ENCODE measurements around the gene B4GALNT2. TPM values are rescaled to one million over a fixed set of nuclear protein-coding genes. Genes with fewer than 3 reads are reported as not detected.

The B4GALNT2 gene
- total and polyA plus RNA-seq, 2 donors (not counting 1 experiment from before 2014, with no cell fraction given) = 0.12 TPM; not detected in 1

- ATAC-seq (ENCODE audit: low read depth) (no peak), DNase-seq (no peak)
- Histone ChIP-seq H3K27me3 (replicated peaks in 1 of 4; ENCODE audit: control extremely low read depth in 1 of 4, control insufficient read depth in 3 of 4, insufficient read depth in 4 of 4, low read length in 3 of 4) (peaks cover 0 to 12% (median 3%) of the 10 kb centered on the region in 4 experiments), H3K4me3 (ENCODE audit: control extremely low read depth in 1 of 5, extremely low read depth in 1 of 5, insufficient read depth in 1 of 5, low read depth in 2 of 5, low read length in 4 of 5) (no peak overlapping the region), H4K20me1 (ENCODE audit: control insufficient read depth, insufficient read depth, low read length, poor library complexity, severe bottlenecking) (no peaks in the 10 kb centered on the region), H3K36me3 (replicated peaks in 1 of 2; ENCODE audit: control extremely low read depth in 1 of 2, control insufficient read depth in 1 of 2, extremely low read depth in 1 of 2, insufficient read depth in 2 of 2, low read length in 1 of 2) (no peaks in the 10 kb centered on the region), H2AFZ (ENCODE audit: insufficient read depth, low read depth, low read length, poor library complexity, severe bottlenecking) (no peak overlapping the region), H3K9ac (ENCODE audit: low read length) (no peak overlapping the region), H3K4me2 (replicated peaks; ENCODE audit: low read depth, low read length, poor library complexity, severe bottlenecking) (no peak overlapping the region), H3K79me2 (ENCODE audit: control insufficient read depth, insufficient read depth, low read length) (no peaks in the 10 kb centered on the region), H3K9me3 (ENCODE audit: control extremely low read depth in 1 of 3, control insufficient read depth in 2 of 3, insufficient read depth in 1 of 3, low read length in 2 of 3) (no peaks in the 10 kb centered on the region), H3K4me1 (ENCODE audit: control insufficient read depth in 2 of 2, insufficient read depth in 2 of 2, low read length in 2 of 2) (no peaks in the 10 kb centered on the region), H3K27ac (ENCODE audit: low read length in 2 of 2) (no peak overlapping the region)
- Mint-ChIP-seq H3K4me3 (no peak overlapping the region), H3K27me3 (peaks cover 43% of the 10 kb centered on the region), H3K27ac (no peak overlapping the region), H3K4me1 (no peaks in the 10 kb centered on the region), H3K9me3 (ENCODE audit: insufficient read depth) (no peaks in the 10 kb centered on the region)
- intact Hi-C loops (cut with micrococcal nuclease) = no loop called here
- TF ChIP-seq CTCF (IDR thresholded peaks at IDR 0.05) (no peak), EZH2 (IDR thresholded peaks at IDR 0.05; ENCODE audit: borderline replicate concordance, insufficient read depth, low read depth, low read length, poor library complexity, severe bottlenecking) (no peak)
- ChIA-PET CTCF (interaction anchor here (0.6 to 1.1 kb wide), 2 partner anchors 9 to 45 kb away, joined by 3 read pairs; no protein-coding TSS in a partner anchor), POLR2A (no interaction called here)
- WGBS (ENCODE audit: insufficient coverage) = 80% methylated on average over 1 of the region's 1 CpG
These were observed 19.6 kb upstream of the B4GALNT2 start for GRCh38 chr17:49112936-49113335.

GRCh38 chr17:49114703-49115102 lies 17.9 kb upstream of the B4GALNT2 start:
- no peak overlapping the region for H3K9ac ChIP-seq (ENCODE audit: low read length)
- Mint-ChIP-seq H3K4me3 (no peak overlapping the region), H3K4me1 (no peaks in the 10 kb centered on the region), H3K27me3 (peaks cover 47% of the 10 kb centered on the region), H3K27ac (no peak overlapping the region), H3K9me3 (ENCODE audit: insufficient read depth) (no peaks in the 10 kb centered on the region)
- no peak overlapping the region for H2AFZ ChIP-seq (ENCODE audit: insufficient read depth, low read depth, low read length, poor library complexity, severe bottlenecking)
- H3K4me2 ChIP-seq (replicated peaks; ENCODE audit: low read depth, low read length, poor library complexity, severe bottlenecking) = no peak overlapping the region
- DNase-seq (no peak), ATAC-seq (ENCODE audit: low read depth) (no peak)
- H3K27ac ChIP-seq (ENCODE audit: low read length in 2 of 2) = no peak overlapping the region
- H3K4me1 ChIP-seq (ENCODE audit: control insufficient read depth in 2 of 2, insufficient read depth in 2 of 2, low read length in 2 of 2) = no peaks in the 10 kb centered on the region
- no peak overlapping the region for H3K4me3 ChIP-seq (ENCODE audit: control extremely low read depth in 1 of 5, extremely low read depth in 1 of 5, insufficient read depth in 1 of 5, low read depth in 2 of 5, low read length in 4 of 5)
- ChIA-PET POLR2A (no interaction called here), CTCF (no interaction called here)
- no CpG with 5 or more reads among the region's 1 CpG for WGBS (ENCODE audit: insufficient coverage)
- intact Hi-C loops (cut with micrococcal nuclease) = no loop called here
- H3K79me2 ChIP-seq (ENCODE audit: control insufficient read depth, insufficient read depth, low read length) = no peaks in the 10 kb centered on the region
- H4K20me1 ChIP-seq (ENCODE audit: control insufficient read depth, insufficient read depth, low read length, poor library complexity, severe bottlenecking) = no peaks in the 10 kb centered on the region
- H3K9me3 ChIP-seq (ENCODE audit: control extremely low read depth in 1 of 3, control insufficient read depth in 2 of 3, insufficient read depth in 1 of 3, low read length in 2 of 3) = no peaks in the 10 kb centered on the region
- no peaks in the 10 kb centered on the region for H3K36me3 ChIP-seq (replicated peaks in 1 of 2; ENCODE audit: control extremely low read depth in 1 of 2, control insufficient read depth in 1 of 2, extremely low read depth in 1 of 2, insufficient read depth in 2 of 2, low read length in 1 of 2)
- TF ChIP-seq EZH2 (IDR thresholded peaks at IDR 0.05; ENCODE audit: borderline replicate concordance, insufficient read depth, low read depth, low read length, poor library complexity, severe bottlenecking) (no peak), CTCF (IDR thresholded peaks at IDR 0.05) (no peak)
- H3K27me3 ChIP-seq (replicated peaks in 1 of 4; ENCODE audit: control extremely low read depth in 1 of 4, control insufficient read depth in 3 of 4, insufficient read depth in 4 of 4, low read length in 3 of 4) = peaks cover 0 to 15% (median 3%) of the 10 kb centered on the region in 4 experiments
